Heart left ventricle (tissue), 16 donors: Measurements from ENCODE around the gene C12orf54. TPM values are rescaled to one million over a fixed set of nuclear protein-coding genes. Genes with fewer than 3 reads are reported as not detected.
"Not testable (repeated sequence)": the region's sequence is repeated elsewhere in the genome, so short reads cannot be mapped to it uniquely, and the experiment has no call there.

ENCODE experiments used
- ATAC-seq, 4 donors: fragments of 200-7000 bp; cut with Tn5 transposase; one replicate each; pipeline ENCODE4 v1.9.1; 2020 to 2022; ENCODE audit warnings: moderate library complexity in 4 of 4, mild to moderate bottlenecking in 3 of 4, moderate number of reproducible peaks in 1 of 4
- DNase-seq, 5 donors: peaks; one replicate each; pipeline ENCODE4 v3.0.0-alpha.2; 2020
- H3K27ac ChIP-seq, 12 donors: fragments of 200-600 bp; sonication (generic) in 4 of 12; one replicate each; pipeline versions ENCODE4 v1.5.0 to v1.8.0; 2016 to 2022; ENCODE audit warnings: mild to moderate bottlenecking in 2 of 12
- H3K27me3 ChIP-seq, 9 donors: fragments of 200-600 bp; sonication (generic) in 2 of 9; one replicate each; pipeline versions ENCODE4 v1.5.1 to v1.8.0; 2016 to 2022; ENCODE audit warnings: mild to moderate bottlenecking in 3 of 9
- H3K36me3 ChIP-seq, 9 donors: fragments of 200-600 bp; sonication (generic) in 2 of 9; one replicate each; pipeline versions ENCODE4 v1.5.0 to v1.8.0; 2018 to 2022; ENCODE audit warnings: mild to moderate bottlenecking in 2 of 9
- H3K4me1 ChIP-seq, 12 donors: fragments of 200-600 bp; sonication (generic) in 4 of 12; one replicate each; pipeline versions ENCODE4 v1.5.0 to v1.8.0; 2016 to 2022; ENCODE audit warnings: mild to moderate bottlenecking in 3 of 12
- H3K4me3 ChIP-seq, 12 donors: fragments of 200-600 bp; sonication (generic) in 4 of 12; one replicate each; pipeline versions ENCODE4 v1.5.0 to v1.8.0; 2017 to 2022; ENCODE audit warnings: mild to moderate bottlenecking in 9 of 12, moderate library complexity in 4 of 12
- H3K9me3 ChIP-seq, 12 donors: fragments of 200-600 bp; sonication (generic) in 4 of 12; one replicate each; pipeline versions ENCODE4 v1.5.0 to v1.8.0; 2016 to 2022; ENCODE audit warnings: mild to moderate bottlenecking in 1 of 12
- CTCF ChIP-seq, 12 donors: fragments of 200-600 bp; sonication (generic) in 4 of 12; IDR thresholded peaks; one replicate each; pipeline versions ENCODE4 v1.5.0 to v1.8.0; 2018 to 2022; ENCODE audit warnings: antibody characterized with exemption in 12 of 12, mild to moderate bottlenecking in 5 of 12
- POLR2A ChIP-seq, 2 donors: fragments of 450-650 bp; IDR thresholded peaks; one replicate each; pipeline ENCODE4 v1.6.1; 2017; ENCODE audit warnings: antibody characterized with exemption in 2 of 2, mild to moderate bottlenecking in 2 of 2, moderate library complexity in 2 of 2
- WGBS, 4 donors: extraction: QIAGEN DNeasy Blood & Tissue Kit in 2 of 4; methylation state at CpG; one replicate each; pipeline versions ENCODE4 v1.1.5 to v1.1.7; 2013 to 2018; 5-methylcytosine and 5-hydroxymethylcytosine counted together
- intact Hi-C, 10 donors: fragments of 100-400 bp; cut with DNase I; formaldehyde crosslinking; loops; one replicate each; pipeline versions ENCODE4 v1.11.1 to v1.14.2; 2022
- polyA plus RNA-seq, 2 donors: library from polyadenylated mRNA; stranded (reverse); fragments of 200-250 nt; gene quantifications; one replicate each; pipeline ENCODE4 v1.2.3, GENCODE V29; 2013
- total RNA-seq, 9 donors: library from RNA; depleted of rRNA in 2 of 9; stranded (reverse); fragments of >200 nt in 2 of 9; fragmentation: NEBNext Ultra II Directional in 3 of 9; extraction: Animal tissue kit (Norgen Biotek cat#: 25700) in 3 of 9; gene quantifications; one replicate each; pipeline versions ENCODE4 v1.1.0 to v1.2.4, GENCODE V29; 2016 to 2023
- donor health status: ischemic (EF 13 %, LVEDD 7.1; RV severe dilation, severe dysfunction).
- donor health status: healthy with polysubstance abuse.
- donor health status: DM: no; HTN: yes; CAD: no.
- donor health status: DM: no; HTN: no; CAD: no.
- donor health status: ischemic (EF 25% LVEDD 6.9; RV normal size, moderate dysfunction).
- donor health status: ischemic (EF 25% LVEDD 5.7; RV mildly dilated, moderate dysfunction).
- donor health status: healthy.
- donor health status: DM: yes; HTN: yes; CAD: no.
- donor health status: ischemic (EF 35%, LVEDD 5.7; RV mildly dilated, moderate dysfunction).
- donor health status: nonischemic (EF 11% LVEDD 7.7; RV severe dilation, severe dysfunction).
- donor health status: DM: yes; HTN: yes; CAD: no.
- donor health status: PGD.
- donor health status: ischemic (EF 29% LVEDD 5.4; RV normal size, mild dysfunction).
- donor health status: nonischemic (EF 23%, LVEDD 6.1; RV moderate dilation, normal function).

C12orf54 gene
- total and polyA plus RNA-seq, 11 donors = not detected

GRCh38 chr12:48512855-48513254 is 30.6 kb downstream of the C12orf54 start:
- intact Hi-C loops = no loop called here
- H3K36me3 ChIP-seq = no peaks in the 10 kb centered on the region
- TF ChIP-seq POLR2A (IDR thresholded peaks at IDR 0.05) (no peak), CTCF (IDR thresholded peaks at IDR 0.05) (no peak)
- H3K27me3 ChIP-seq = no peaks in the 10 kb centered on the region
- no peaks in the 10 kb centered on the region for H3K4me1 ChIP-seq
- no peak for ATAC-seq
- peaks cover 0 to 13% (median 0%) of the 10 kb centered on the region in 12 donors for H3K9me3 ChIP-seq
- DNase-seq = no peak
- H3K4me3 ChIP-seq = no peak overlapping the region
- no peak overlapping the region for H3K27ac ChIP-seq
- 63 to 90% (median 65%) methylated on average over 2 of the region's 2 CpGs for WGBS, 4 donors

GRCh38 chr12:48514728-48515127 is 32.4 kb downstream of the C12orf54 start:
- 77 to 89% (median 83%) methylated on average over 1 of the region's 1 CpG for WGBS, 4 donors

GRCh38 chr12:48520381-48520780 is 38.1 kb downstream of the C12orf54 start:
- DNase-seq, H3K9me3 ChIP-seq, H3K27ac ChIP-seq, H3K27me3 ChIP-seq, ATAC-seq, H3K4me1 ChIP-seq, H3K4me3 ChIP-seq, H3K36me3 ChIP-seq, intact Hi-C loops: not testable (repeated sequence)
- 86 to 92% (median 89%) methylated on average over 15 to 24 of the region's 24 CpGs for WGBS, 4 donors

More at GRCh38 chr12:48514728-48515127, 32.4 kb downstream of the C12orf54 start:
- no peak for ATAC-seq
- no peak overlapping the region for H3K4me3 ChIP-seq
- no peak for DNase-seq
- H3K36me3 ChIP-seq = no peaks in the 10 kb centered on the region
- TF ChIP-seq CTCF (IDR thresholded peaks at IDR 0.05) (no peak), POLR2A (IDR thresholded peaks at IDR 0.05) (no peak)
- H3K4me1 ChIP-seq = no peaks in the 10 kb centered on the region
- peaks cover 0 to 13% (median 0%) of the 10 kb centered on the region in 12 donors for H3K9me3 ChIP-seq
- intact Hi-C loops = no loop called here
- H3K27me3 ChIP-seq = no peaks in the 10 kb centered on the region
- no peak overlapping the region for H3K27ac ChIP-seq

GRCh38 chr12:48525332-48525731 is 43.0 kb downstream of the C12orf54 start, which contains the start of gene OR8S1:
TSS of gene OR8S1 (plus strand) at chr12:48525632. CDS start at chr12:48525632, 0 bp downstream.
- H3K4me3 ChIP-seq = no peak within 1 kb of the TSS
- 75 to 92% (median 80%) methylated on average over 5 of the region's 5 CpGs for WGBS, 4 donors
- TF ChIP-seq POLR2A (IDR thresholded peaks at IDR 0.05) (no peak), CTCF (IDR thresholded peaks at IDR 0.05) (no peak)
- DNase-seq (no peak), ATAC-seq (no peak)
- no peak within 1 kb of the TSS for H3K27ac ChIP-seq
- intact Hi-C loops = no loop called here
- no peaks in the 10 kb centered on the region for H3K27me3 ChIP-seq
- H3K9me3 ChIP-seq = no peaks in the 10 kb centered on the region
- no peaks in the 10 kb centered on the region for H3K36me3 ChIP-seq
- H3K4me1 ChIP-seq = peaks cover 0 to 5% (median 0%) of the 10 kb centered on the region in 12 donors
